GM23248 (cell line): ENCODE data around the gene HIPK2.

ENCODE experiments used
- EZH2 ChIP-seq: fragments of 200-600 bp; sonication (generic); IDR thresholded peaks from 2 replicates; pipeline ENCODE4 v1.6.1; 2018; ENCODE audit warnings: antibody characterized with exemption, mild to moderate bottlenecking; ENCODE audit not compliant: insufficient read depth, poor library complexity, severe bottlenecking
- EZH2phosphoT487 ChIP-seq: fragments of 200-600 bp; sonication (generic); IDR thresholded peaks from 2 replicates; pipeline ENCODE4 v1.6.1; 2018; ENCODE audit warnings: antibody characterized with exemption, moderate library complexity, mild to moderate bottlenecking, low read depth; ENCODE audit not compliant: insufficient read depth

DNA sequence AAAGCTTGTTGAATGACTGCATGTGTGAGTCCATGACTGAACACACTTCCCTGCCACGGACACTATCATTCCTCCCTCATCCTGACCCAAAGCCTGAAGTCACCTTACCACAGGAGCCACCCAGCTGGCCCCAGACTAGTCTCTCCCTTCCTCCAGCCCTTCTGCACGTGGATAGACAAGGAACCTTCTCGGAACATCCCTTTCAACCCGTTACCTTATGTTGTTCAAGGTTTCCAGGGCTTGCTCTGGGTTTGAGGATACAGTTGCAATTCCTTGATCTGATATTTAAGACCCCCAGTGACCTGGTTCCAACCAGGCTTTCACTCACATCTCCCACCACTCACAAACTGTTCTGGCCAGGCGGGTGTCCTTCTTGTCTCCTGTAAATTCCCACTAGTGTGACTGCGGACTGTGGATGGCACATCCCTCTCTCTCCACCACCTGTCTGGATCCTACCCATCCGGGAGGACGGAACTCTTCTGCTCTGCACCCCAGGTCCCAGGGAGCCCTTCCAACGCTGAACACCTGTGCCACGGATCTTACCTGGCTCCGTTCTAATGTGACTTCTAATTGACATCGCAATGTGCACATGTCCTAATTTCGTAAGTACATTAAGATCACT, 62.5 kb downstream of the HIPK2 start:
- TF ChIP-seq EZH2 = no peak
- no peak for TF ChIP-seq EZH2phosphoT487
